Superior temporal gyrus (tissue), 1 donor: Measurements from ENCODE around the gene ATAD2B.
"Not testable (repeated sequence)": the region's sequence is repeated elsewhere in the genome, so short reads cannot be mapped to it uniquely, and the experiment has no call there.

ENCODE experiments used
- DNase-seq: peaks from one replicate; pipeline ENCODE4 v3.0.0-alpha.2; 2016; ENCODE audit errors: extremely low spot score

ATAD2B gene

DNA sequence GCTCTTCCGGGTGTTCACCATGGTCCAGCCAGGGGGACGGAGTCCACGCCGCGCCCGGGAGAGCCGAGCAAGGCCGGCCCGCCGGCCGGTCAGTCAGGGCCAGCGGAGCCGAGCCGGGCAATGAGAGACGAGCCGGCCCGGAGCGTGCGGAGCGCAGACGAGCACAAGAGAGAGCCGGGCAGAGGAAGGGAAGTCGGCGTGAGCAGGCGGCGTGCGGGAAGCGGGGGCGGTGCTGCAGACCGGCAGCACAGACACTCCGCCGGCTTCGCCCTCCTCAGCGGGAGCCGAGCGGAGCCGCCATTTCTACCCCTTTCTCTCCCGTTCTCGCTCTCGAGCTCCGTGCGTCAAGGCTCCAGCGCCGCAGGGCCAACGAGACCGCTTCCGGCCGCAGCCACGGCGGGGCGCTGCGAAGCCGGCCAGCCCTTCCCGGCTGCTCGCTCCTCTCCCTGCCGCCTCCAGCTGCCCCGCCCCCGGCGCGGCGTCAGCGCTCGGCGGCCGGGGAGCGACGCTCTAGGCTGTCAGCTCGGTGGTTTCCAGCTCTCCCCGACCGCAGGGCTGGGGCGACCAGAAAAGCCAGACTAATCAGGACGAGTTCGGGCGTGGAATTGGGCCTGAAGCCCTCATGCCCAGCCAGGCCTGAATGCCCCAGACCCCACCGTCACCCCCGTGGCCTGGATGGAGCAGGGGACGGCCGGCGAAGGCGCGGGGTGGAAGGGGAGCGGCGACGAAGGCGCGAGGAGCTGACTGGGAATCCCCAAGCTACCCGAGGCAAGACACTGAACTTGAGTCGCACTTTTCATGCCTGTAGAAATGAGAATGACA, at the start of gene ATAD2B:
TSS of gene ATAD2B (minus strand) at position 374 of the 822 bp plus-strand sequence. CDS start at position 21, 353 bp downstream.
- DNase-seq: peak; percentile 94

DNA sequence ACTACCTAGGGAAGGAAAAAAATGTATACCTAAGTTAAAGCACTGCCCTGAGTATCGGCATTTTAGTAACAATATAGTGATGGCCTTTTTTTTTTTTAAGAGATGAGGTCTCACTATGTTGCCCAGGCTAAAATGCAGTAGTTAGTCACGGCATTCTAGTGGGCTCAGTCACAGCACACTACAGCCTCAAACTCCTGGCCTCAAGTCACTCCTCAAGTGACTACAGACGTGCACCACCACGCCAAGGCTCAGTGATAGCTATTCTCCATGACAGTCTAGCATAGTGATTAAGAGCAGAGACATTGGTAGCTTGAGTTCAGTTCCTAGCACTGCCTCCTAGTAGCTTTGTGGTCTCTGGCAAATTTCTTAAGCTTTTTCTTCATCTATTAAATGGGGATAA, 40.9 kb upstream of the ATAD2B start:
- DNase-seq: no peak

DNA sequence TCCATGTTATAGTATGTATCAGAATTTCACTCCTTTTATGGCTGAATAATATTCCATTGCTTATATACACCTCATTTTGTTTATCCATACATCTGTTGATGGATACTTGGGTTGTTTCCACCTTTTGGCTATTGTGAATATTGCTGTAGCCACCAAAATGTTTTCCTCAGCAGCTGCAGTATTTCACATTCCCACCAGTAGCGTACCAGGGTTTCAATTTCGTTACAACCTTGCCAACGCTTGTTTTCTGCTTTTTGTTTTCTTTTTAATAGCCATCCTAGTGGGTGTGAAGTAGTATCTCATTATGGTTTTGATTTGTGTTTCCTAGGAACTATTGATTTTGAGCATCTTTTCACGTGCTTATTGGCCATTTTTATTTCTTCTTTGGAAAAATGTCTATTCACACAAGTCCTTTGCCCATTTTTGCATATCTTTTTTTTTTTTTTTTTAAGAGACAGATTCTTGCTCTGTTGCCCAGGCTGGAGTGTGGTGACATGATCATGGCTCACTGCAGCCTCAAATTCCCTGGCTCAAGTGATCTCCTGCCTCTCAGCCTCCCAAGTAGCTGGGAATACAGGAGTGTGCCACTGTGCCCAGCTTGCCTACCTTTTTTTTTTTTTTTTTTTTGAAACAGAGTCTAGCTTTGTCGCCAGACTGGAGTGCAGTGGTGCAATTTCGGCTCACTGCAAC, 27.5 kb upstream of the ATAD2B start:
- DNase-seq: no peak

DNA sequence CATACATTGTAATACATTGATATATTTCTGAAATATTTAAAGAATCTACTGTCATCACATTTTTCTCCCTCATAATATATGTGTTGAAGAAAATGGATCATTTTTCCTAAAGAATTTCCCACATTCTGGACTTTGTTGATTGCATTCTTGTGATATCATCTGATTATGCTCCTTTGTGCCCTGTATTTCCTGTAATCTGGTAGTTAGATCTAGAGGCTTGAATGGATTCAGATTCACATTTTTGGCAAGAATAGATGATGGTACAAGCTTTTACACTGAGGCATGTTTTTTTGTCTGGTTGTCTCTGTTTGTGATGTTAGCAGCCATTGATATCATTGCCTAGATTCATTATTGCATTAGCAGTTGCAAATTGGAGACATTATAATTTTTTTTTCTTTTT, 26.7 kb upstream of the ATAD2B start:
- no peak for DNase-seq

DNA sequence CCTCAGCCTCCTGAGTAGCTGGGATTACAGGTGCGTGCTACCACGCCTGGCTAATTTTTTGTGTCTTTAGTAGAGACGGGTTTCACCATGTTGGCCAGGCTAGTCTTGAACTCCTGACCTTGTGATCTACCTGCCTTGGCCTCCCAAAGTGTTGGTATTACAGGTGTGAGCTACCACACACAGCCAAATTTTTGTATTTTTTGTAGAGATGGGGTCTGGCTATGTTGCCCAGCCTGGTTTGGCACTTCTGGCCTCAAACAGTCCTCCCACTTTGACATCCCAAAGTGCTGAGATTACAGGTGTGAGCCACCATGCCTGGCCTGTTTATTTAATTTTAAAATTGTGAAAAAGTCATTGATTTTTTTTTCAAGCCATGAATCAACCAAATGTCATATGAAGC, 25.6 kb upstream of the ATAD2B start:
- DNase-seq: not testable (repeated sequence)

DNA sequence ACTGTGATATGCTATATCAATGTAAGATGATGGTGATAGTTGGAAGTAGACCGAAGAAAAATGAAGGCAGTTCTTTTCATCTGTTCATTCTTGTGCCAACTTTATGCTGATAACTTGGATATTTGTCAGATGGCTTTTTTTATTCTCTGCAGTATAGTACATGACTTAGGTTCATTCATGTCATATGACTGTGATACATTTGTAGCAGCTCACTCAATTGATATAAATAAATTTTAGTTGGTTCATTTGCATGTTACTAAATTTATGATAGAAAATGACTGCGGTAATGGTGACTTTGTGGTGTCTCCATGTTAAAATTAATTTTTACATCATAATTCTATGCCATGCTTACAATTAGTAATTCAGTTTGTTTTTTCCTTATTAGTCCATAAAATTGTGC, 20.4 kb upstream of the ATAD2B start:
- DNase-seq: no peak

DNA sequence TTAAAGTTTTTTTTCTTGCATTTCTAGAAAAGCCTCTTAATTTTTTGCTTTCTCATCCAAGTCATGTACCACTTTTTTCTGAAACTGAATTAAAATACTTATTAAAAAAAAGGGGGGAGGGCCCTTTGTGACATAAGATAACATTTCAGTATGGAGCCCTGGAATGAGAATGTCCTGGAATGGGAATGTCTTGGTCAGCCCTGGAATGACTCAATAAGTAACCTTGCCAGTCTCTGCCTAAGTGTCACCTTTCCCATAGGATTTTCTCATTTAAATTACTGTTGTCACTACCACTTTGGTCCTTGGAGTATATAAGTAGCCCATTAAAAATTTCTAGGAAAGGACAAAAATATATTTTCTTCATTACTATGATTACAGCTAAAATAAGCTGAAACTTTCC, 18.1 kb upstream of the ATAD2B start:
- DNase-seq: no peak

DNA sequence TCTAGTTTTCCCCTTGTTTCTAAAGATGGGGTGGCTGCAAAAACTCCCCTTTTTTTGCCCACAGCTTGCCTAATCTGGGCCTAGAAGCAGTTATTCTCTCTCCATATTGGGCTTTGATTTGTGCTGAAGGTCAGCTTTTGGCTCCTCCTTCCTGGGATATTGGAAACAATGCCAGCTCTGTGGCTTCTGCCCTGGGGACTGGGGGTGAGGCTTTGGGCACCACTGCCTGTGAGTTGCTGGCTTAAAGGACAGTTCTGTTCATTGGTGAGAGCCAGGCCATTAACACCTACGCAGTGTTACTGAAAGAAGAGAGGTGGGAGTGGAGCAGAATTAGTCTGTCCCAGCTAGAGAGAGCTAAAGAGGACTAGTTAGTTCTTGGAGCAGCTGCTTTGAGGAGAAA, 17.6 kb upstream of the ATAD2B start:
- peak; percentile 67 for DNase-seq

DNA sequence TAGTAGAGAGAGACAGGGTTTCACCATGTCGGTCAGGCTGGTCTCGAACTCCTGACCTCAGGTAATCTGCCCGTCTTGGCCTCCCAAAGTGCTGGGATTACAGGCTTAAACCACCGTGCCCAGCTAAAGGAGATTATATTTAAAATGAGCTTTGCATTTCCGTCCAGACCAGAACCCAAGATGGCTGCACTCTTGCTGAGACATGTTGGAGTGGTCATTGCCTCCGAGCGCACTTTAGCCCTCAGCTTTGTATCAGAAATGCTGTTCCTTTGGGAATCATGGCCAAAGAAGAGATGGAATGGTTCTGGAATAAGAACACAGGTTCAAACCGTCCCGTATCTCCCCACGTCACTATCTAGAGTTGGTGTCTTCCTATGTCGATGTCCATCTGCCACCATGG, 16.7 kb upstream of the ATAD2B start:
- DNase-seq: no peak

DNA sequence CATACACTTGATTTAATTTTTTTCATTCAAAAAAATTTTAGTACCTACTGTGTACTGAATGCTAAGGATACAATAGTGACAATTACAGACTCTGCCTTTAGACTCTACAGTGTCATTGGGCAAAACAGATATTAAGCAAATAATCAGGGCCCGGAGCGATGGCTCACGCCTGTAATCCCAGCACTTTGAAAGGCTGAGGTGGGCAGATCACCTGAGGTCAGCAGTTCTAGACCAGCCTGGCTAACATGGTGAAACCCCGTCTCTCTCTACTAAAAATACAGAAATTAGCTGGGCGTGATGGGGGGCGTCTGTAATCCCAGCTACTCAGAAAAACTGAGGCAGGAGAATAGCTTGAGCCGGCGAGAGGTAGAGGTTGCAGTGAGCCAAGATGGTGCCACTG, 14.7 kb upstream of the ATAD2B start:
- no peak for DNase-seq

DNA sequence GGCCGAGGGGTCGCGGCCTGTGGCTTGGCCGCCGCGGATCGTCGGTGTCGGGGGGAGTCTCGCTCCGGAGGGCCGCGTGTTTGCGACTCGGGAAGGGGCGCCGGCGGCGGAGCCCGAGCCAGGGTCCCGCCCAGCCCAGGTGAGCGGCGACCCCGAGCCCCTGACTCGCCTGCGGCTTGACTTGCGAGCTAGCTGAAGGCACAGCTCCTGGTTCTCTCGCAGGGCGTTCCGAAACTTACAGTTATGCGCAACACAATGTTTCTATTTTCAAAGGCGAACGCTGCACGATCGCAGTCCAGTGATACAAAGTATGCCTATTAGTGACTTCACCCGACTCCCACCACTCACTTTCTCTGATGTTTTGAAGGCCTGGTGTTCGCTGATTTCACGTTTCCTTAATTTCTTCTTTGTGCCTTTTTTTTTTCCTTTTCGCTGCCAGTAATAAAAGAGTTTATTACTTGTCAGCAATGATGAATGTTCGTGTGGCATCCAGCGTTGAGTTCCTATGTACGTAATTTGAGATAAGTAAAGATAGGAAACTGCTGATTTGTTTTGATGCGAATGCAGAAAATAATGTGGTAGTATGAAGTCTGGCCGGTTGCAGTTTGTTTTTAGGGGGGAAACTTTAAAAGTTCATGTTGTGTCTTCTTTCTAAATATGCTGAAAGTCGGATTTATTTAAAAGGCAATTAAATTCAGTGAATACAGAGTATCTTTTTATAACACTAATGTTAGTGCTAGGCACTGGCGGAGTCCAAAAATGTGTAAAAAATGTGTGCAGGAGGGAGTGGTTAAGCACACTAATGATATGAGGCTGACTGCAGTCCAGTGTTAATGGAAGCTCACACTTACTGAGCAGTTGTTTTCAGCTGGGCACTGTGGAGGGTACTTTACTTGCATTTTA, 14.0 kb upstream of the ATAD2B start:
- DNase-seq: peak; percentile 60

DNA sequence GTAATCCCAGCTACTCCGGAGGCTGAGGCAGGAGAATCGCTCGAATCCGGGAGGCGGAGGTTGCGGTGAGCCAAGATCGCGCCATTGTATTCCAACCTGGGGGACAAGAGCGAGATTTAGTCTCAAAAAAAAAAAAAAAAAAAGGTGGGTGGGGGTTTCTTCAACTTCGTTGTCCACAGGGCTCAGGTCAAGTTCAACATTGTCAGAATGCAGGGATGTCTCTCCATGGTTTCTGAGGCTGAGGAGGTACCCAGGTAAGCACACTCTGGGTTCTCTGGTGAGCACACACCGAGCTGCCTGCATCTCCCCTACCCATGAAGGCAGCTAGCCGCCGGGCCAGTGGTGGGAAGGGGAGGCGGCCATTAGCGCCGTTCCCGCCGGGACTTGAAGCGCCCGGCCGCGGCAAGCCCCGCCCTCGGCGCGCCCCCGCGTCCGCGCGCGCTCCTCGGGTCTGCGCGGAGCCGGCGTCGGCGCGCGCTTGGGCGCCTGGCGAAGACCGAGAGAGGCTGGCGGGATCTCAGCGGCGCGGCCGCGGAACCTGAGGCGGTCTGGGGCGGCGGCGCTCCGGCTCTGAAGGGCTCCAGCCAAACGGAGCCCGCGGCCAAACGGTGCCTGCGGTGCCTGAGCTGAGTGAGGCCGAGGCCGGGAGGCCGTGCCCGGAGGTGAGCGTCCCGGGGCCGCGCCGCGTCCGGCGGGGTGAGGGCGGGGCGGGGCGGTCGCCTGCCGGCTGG, 13.2 kb upstream of the ATAD2B start, which contains the start of gene UBXN2A:
TSS of gene UBXN2A (plus strand) at position 477 of the 731 bp plus-strand sequence. CDS start 17,852 bp downstream, outside the sequence.
- peak; percentile 84 for DNase-seq

DNA sequence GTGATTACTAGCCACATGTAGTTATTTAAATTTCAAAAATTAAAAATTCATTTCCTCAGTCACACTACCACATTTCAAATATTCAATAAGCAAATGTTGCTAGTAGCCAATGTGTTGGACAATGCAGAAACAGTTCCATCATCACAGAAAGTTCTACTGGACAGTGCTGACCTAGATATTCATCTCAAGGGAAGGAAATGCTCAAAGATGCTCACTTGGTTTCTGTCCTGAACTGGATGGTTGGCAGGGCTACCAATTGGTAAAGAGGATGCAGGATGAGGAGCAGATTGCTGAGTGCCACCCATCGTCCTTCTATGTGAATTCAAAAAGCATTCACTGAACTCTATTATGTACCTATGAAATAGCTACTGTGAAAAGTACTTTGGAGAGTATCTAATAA, 7.3 kb upstream of the ATAD2B start:
- no peak for DNase-seq

DNA sequence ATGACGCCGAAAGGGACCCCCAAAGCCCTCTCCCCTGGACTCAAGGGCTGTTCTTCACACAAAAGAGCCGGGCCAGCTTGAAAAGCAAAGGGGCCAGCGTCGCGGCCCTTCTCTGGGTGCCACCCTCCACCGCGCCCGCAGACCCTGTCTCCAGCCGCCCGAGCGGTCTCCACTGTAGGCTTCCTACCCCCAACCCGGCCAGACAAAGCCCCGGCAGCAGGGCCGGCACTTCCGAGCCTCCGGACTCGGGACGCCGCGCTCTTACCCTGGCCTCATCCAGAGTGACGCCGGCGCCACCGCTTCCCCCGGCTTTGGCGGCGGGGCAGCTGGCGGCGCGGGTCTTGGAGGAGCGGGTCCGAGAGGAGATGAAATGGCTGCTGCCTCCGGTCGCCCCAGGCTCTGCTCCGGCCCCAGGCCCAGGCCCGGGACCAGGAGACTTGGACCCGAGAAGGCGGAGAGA, 603 bp downstream of the ATAD2B start:
- DNase-seq: no peak

DNA sequence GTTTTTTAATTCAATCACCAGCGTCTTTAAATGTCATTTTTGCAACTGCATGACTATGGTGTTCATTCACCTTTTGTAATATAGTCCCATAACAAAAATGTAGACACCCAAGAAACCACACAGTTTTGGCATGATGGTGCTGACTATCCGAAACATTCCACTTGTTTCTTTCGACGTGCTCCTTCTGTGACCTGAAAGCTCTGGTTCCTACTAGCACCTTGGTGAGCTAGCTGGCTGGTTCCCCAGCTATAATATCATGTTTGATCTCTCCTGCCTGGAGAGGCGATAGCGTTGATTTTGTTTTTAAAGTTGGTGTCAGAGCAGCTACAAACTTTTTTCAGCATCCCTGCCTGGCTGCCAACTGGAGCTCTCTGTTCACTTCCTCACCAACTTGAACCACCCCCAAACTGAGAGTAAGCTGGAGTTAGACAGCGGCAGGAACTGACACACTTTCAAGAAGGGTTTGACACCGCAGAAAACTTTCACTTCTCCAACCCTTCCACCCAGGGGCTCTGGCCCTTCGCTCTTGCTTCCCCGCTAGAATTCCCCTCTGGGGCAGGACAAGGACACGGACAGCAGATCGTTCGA, 1.1 kb downstream of the ATAD2B start:
- peak; percentile 66 for DNase-seq

DNA sequence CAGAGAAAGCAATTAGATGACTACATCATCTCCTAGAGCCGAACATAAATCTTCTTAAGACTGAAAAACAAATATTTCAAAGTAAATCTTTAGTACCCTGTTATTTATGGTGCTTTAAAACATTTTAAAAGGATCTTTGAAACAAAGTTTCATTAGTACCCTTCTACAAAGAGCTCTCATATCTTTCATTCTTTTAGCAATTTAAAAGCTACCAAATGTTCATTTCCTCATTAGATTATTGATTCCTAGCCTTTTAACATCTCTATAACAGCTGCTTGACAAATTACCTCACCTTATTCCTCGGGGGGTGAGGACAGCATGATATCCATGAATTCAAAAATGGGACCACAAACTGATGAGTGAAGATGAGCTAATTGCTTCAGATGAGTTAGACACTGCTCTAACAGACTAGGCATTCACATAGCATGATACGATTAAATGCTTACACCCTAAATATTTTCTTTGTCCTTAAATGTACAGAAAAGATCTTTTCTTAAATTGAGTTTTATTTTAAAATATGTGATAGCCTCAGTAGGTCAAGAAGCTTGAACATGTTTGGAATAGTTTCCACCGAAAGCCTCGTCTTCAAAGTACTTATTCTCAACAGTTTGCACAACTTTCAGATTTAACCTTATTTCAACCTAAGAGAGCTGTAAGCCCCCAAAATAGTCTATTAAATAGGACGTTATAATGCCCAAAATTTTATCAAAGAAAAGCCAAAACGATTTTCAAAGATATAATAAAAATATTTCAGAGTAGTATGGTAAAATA, 2.1 kb downstream of the ATAD2B start:
- no peak for DNase-seq

DNA sequence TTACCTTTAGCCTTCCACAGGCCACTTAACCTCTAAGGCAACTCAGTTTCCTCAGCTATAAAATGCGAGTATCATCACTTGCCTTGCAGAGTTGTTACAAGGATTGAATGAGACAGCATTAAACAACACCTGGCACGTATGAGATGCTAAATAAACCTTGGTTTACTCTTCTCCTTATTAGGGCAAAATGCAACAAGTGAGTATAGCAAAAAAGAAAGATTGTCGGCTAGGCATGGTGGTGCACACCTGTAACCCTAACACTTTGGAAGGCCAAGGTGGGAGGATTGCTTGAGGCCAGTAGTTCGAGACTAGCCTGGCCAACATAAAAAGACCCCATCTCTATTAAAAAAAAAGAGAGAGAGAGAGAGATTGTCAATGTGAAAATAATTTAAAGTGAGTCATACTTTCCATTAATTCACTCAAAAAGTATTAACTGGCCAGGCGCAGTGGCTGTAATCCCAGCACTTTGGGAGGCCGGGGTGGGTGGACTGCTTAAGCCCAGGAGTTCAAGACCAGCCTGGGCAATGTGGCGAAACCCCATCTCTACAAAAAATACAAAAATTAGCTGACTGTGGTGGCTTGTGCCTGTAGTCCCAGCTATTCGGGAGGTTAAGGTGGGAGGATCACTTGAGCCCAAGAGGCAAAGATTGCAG, 8.0 kb downstream of the ATAD2B start:
- DNase-seq: no peak

DNA sequence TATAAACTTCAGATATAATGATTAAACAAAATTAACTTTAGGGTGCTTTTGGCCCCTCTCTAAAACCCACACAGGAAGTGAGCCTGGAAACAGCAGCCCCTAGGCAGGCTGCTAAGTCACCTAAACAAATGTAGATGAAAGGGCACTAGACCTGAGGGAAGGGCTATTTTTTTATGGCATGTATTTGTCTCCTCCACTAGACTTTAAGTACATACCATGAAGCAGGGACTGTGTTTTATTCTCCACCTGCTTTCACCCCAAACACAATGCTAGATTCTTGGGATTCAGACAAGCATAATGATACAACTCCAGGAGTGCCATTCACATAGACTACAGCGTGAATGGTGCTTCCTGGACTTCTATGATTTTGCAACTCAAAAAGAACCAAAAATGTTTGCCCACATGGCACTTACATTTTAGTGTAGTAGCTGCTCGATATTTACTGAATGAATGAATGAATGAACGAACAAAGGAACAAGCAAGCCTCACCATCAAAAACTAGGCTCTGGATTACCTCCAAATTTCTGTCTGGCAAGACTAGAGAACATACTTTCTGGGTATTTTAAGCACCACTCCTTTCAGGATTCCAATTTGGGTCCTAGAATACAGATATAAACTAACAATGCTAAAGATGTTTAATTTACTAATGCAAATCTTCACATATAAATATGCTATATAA, 10.1 kb downstream of the ATAD2B start:
- DNase-seq: no peak

DNA sequence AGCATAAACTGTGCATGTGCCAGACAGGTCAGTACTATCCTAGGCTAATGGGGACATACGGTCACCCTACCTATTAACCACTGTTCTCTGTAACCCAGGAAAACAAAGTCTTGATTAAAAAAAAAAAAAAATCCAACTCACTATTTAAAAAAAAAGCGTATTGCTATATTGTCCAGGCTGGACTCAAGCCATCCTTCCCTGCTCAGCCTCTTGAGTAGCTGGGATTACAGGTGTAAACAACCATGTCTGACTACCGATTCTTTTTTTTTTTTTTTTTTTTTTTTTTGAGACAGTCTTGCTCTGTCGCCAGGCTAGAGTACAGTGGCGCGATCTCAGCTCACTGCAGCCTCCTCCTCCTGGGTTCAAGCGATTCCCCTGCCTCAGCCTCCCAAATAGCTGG, 11.6 kb downstream of the ATAD2B start:
- no peak for DNase-seq
